Pulmonary artery endothelial cell (primary cell): ENCODE results near the gene ST7. TPM values are rescaled to one million over a fixed set of nuclear protein-coding genes. Genes with fewer than 3 reads are reported as not detected.
A peak's percentile ranks its signal among the peaks of the same experiment; 100 is the strongest.

Source experiments
- DNase-seq: peaks from one replicate; pipeline ENCODE4 v3.0.0-alpha.2; 2011; ENCODE audit warnings: low read depth, low spot score
- total RNA-seq: library from RNA; depleted of rRNA; stranded (reverse); fragments of >200 nt; gene quantifications from 2 replicates; pipeline ENCODE4 v1.2.3, GENCODE V29; 2014

The ST7 gene
- total RNA-seq, 1 donor from 2014 or later = 22.4 TPM

- DNase-seq = no peak
These were observed 235.8 kb downstream of the ST7 start for GRCh38 chr7:117188949-117189592.

DNA sequence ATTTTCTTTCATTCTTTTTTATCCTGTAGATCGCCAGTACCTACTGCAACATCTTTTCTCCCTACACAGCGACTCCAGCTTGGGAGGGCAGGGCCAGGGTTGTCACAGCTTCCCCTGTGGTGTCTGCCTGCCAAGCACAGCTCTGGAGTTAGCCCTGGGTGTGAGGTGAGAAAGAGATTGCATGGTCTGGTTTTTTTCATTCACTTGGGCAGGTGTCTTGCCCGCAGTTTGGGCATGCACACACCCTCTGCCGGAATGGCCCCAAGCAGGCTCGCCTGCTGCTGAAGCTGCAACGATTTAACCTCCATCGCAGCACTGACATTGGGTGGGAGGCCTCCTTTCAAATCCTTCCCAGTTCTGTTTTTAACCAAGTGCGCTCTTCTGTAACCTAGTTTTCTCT lies 236.8 kb downstream of the ST7 start:
- DNase-seq = no peak

DNA sequence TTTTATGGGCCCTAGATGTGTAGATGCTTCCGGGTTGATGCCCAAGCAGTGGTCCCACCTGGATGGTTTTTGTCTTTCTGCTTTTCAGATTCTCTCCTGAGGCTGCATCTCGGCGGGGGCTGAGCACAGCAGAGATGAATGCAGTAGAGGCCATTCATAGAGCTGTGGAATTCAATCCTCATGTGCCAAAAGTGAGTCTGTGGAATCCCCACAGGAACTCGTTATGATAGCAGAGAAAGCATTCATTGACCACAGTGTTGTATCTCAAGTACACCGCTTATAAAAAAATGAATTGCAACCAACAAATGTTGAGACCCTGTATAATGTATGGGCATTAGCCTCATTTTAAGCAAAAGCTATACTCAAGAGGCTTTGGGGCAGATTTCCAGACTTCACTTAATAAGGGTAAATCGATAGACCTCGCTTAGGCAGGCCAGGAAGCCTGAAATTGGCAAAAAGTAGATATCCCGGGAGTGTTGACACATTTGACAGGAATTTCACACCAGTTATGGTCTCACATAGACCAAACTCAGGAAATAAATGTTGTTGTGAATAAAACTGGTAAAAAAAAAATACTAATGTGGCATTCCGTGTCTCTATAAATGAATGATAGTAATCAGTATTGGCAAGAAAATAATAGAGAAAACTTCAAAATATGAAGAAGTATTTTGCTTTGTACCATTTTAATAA lies 237.6 kb downstream of the ST7 start:
- DNase-seq = no peak

GRCh38 chr7:117192108-117192507 lies 238.8 kb downstream of the ST7 start:
- DNase-seq = no peak

DNA sequence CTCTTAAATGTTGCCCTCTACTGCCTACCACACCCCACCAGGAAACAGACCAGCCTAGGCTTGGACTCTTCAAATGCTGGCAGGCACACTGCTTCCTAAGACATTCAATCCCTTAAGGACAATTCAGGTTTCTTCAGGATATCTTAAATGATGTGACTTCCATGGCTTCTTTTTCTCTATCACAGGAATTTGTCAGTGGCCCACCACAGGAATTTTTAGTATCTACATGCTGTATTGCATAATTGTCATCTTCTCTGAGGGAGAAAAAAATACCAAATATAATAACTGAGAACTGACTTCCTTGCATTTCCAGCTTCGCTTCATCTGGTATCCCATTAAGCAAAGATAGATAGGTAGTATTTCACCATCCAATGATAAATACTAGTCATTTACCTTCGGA lies 240.3 kb downstream of the ST7 start:
- no peak for DNase-seq

DNA sequence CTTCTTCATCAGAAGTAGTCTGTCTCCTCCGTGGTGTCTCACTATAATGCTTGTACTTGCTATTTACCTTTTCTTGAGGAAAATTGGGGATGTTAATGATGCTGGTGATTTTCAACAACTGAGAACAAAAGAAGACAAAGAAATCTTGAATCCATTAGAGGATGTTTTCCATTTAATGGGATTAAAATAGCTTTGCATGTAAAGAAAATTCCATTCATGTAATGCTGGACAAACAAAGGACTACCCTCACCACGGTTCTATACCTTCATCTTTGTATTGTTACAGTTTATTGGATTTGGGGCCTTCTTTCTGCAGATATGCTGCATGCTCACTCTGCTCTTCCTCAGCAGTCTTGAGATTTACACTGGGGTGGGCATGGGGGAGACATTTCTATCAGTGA lies 241.1 kb downstream of the ST7 start:
- no peak for DNase-seq

DNA sequence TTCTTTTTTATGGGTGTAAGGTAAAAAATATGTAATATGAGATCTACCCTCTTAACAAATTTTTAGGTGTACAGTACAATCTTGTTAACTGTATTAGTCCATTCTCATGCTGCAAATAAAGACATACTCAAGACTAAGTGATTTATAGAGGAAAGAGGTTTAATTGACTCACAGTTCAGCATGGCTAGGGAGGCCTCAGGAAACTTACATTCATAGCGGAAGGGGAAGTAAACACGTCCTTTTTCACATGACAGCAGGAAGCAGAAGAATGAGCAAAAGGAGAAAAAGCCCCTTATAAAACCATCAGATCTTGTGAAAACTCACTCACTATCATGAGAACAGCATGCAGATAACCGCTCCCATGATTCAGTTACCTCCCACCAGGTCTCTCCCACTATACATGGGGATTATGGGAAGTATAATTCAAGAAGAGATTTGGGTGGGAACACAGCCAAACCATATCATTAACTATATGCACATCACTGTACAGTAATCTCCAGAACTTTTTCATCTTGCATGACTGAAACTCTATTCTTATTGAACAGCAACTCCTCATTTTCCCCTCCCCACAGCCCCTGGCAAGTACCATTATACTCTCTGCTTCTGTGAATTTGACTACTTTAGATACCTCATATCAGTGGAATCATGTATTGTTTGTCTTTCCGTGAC lies 242.2 kb downstream of the ST7 start:
- DNase-seq = no peak

DNA sequence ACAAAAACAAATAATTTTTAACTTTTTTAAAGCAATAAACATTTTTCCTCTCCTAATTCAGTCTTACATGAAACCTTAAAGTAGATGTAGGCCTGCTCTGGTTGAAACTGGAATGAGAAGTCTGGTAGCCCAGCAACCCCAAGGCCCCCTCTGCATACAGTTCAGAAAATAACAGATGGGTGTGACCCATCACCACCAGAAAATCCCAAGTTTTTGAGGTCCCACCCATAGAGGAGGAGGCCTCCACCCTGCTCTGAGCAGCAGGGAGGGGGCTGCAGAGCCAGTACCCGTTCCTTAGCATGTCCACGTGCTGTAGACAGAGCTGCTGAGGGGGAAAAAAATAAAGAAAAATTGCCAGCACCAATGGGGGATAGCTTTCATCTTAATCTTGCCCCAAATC lies 246.8 kb downstream of the ST7 start:
- DNase-seq = no peak

GRCh38 chr7:117200786-117201458 lies 247.6 kb downstream of the ST7 start:
- no peak for DNase-seq

DNA sequence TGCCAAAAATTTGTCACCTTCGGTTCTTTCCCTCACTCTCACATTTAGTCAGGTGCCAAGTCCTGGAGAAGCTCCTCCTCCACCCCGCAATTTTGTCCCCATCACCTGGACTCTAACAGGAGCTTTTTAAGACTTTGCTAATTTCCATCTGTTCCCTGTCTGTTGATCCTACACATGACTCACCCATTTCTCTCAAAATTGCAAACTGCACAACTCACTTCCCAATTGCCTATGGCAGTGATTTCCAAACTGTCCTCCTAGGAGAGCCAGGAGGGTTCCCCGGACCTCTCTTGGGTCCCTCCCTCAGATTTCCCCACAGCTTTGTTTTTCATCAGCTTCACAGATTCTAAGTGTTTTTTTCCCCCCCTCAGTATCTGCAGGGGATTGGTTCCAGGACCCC lies 249.2 kb downstream of the ST7 start:
- no peak for DNase-seq

DNA sequence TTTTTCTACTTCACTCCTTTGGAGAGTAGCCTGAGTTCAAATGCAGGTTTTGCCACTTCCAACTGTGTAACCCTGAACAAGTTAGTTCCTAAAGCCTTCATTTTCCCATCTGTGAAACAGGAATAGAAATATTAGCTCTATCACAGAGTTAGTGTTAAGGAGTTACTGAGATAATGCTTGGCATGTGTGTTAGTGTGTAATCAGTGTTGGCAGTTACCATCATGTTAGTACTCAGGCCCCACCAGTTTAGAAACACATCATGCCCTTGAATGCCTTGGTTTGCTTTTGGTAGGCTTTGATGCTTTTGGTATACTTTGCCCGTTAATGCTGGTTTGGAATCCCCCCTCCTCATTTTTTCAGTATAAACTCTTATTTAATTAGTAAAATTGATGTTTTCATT lies 249.9 kb downstream of the ST7 start:
- DNase-seq = no peak

- no peak for DNase-seq
These were observed 252.6 kb downstream of the ST7 start for GRCh38 chr7:117205873-117206272.

DNA sequence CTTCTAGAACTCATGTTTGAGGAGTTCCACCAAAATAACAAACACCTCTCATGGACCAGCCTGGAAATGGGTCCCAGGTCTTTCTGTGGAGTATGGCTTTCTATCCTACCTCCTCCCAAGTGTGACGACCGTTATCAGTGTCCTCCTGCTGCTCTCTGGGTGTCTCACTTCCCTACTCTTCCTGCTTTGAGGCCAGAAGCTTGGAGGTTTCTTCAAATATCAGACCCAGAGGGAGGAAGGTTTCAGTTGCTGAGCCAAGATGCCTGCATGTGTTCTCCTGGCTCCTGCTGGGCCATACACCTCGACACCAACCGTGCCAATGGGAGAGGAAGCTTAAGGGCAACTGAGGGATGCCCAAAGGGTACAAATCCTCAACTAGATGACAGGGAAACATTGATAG lies 255.0 kb downstream of the ST7 start:
- DNase-seq = no peak

DNA sequence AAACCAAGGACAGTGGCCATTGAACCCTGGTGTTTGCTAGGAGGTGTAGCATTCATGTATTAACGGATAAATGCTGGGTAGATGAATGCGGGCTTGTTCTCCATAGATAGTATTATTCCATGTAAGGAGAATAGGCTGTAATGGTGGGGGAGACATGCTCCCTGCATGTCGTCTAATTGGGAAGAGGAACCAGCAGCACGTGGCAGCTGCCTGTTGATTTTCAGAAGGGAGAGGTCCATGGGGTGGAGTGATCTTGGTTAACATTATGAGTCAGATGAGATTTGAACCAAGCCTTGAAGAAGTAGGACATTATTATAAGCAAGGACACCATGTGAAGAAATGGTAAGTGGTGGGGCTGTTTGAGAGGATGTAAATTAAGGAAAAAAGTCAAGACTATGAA lies 257.1 kb downstream of the ST7 start:
- no peak for DNase-seq

DNA sequence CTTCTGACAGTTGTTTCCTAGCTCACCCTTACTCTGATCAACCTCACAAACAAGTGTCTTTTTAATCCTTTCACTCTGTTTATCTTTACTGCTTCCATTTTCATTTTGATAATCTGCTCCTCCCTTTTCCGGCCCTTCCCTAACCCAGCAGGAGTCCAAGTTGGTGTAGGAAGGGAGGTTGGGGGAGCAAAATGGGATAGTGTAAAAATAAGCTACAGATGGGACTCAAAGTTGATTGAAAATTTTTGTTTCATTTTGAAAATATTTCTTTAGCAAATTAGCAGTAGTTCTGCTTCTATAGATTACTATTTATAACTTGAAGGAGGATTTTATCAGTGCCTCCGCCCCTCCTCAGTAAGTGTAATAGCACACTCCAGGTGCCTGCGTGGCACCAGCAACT lies 257.6 kb downstream of the ST7 start:
- no peak for DNase-seq

DNA sequence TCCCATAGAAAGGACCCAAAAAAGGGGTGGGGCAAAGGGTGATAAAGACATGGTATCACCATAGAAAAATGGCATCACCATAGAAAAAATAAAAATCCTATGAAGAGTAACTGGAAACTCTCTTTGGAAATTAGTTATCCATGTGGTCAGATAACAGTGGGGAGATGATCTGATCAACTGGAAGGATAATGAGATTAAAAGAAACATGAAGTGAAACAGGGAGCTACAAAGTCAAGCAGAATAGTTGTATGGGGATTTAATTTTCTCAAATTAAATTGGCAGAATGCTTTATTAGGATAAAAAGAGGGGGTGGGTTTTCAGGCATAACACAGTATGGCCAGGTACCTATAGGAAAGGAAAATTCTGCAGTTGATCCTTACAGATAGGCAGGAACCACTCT lies 258.3 kb downstream of the ST7 start:
- DNase-seq = no peak

GRCh38 chr7:117212969-117213877 lies 259.9 kb downstream of the ST7 start:
- peak; percentile 2 for DNase-seq

GRCh38 chr7:117216010-117216409 lies 262.7 kb downstream of the ST7 start:
- no peak for DNase-seq

- no peak for DNase-seq
These were observed 263.3 kb downstream of the ST7 start for GRCh38 chr7:117216436-117217069.

DNA sequence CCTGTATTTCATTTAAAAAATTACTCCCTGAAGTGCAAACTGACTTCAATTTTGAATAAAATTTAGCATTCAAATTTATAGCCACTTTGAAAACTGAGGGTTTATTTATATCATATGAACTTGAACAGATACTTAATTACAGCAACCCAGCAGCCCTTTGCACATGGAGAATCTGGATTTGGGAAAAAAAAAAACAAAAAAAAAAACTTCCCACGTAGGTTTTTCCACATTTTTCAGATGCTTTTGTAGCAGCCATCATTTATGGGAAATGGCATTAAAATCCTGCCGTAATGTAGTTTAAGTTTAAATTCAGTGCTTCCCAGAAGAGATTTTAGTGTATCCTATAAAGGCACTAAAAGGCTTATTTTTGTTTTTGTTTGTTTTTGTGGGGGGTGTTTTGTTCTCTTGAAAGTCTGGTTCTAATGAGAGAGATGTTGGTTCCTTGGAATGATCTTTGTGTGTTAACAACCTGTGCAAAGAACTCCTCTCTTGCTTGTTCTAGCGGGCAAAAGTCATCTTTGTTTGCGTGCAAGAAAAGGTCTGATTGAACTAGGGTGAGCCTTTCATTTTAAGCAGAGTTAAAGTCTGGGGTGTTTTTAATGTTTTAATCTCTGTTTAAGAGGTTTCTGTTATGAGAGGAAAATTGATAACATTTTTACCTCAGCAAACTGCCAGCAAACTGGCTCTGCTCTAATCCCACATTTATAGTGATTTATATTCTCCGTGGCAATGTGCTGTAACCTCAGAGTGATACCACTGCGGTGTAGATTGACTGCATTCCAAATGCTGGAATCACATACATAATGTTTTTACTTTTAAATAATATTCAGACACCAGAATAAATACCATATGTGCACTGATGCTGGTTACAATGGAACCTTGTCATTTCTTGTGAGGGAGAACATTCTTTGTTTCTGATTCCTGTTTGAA lies 264.1 kb downstream of the ST7 start:
- no peak for DNase-seq
